HepG2 (cell line): ENCODE data around the gene LAMA1. TPM values are rescaled to one million over a fixed set of nuclear protein-coding genes. Genes with fewer than 3 reads are reported as not detected.

ENCODE experiments used
- ATAC-seq: fragments of 200-7000 bp; cut with Tn5 transposase; 3 replicates; pipeline ENCODE4 v1.9.1; 2020; ENCODE audit warnings: mild to moderate bottlenecking, moderate library complexity
- BruUV-seq: library from RNA; stranded (reverse); fragments of 400-500 nt; replicated peaks from 2 replicates; lab custom pipeline; 2021; lab: Mats Ljungman, UMichigan
- CTCF ChIA-PET: fragments of 300-600 bp; formaldehyde crosslinking; extraction: SDS; loops from one replicate; lab custom pipeline; 2021; ENCODE audit warnings: low total read pairs, inconsistent platforms, low intra/inter-chr PET ratio; lab: Yijun Ruan, JAX
- POLR2A ChIA-PET: fragments of 350-600 bp; sonication (Branson Sonifier 250); formaldehyde crosslinking; loops from one replicate; lab custom pipeline; 2020; ENCODE audit warnings: antibody characterized with exemption, inconsistent platforms; lab: Yijun Ruan, JAX
- DNase-seq: peaks from one replicate; pipeline ENCODE4 v3.0.0-alpha.2; 2015; ENCODE audit warnings: low spot score
- FAIRE-seq: peaks from 3 replicates; lab custom pipeline; 2011; peaks lifted over from hg19 to GRCh38; lab: Jason Lieb, UNC
- H2AFZ ChIP-seq: one replicate; pipeline ENCODE4 v1.6.1; 2011; ENCODE audit warnings: low read length, inconsistent platforms
- H3K27ac ChIP-seq: fragments of 300-600 bp; 3 replicates; pipeline ENCODE4 v1.8.0; 2011; ENCODE audit warnings: mixed run types, mild to moderate bottlenecking, mixed read lengths, low read length, inconsistent platforms; ENCODE audit not compliant: insufficient read depth; ENCODE audit errors: extremely low read length
- H3K27me3 ChIP-seq, 2 experiments: fragments of 200-600 bp in 1 of 2; 2 replicates in 1 of 2; 3 replicates in 1 of 2; pipeline versions ENCODE4 v1.6.0 to v1.8.0; 2011; ENCODE audit warnings: low read length in 2 of 2, mild to moderate bottlenecking in 2 of 2, moderate library complexity in 2 of 2, inconsistent platforms in 1 of 2; ENCODE audit not compliant: insufficient read depth in 2 of 2, control insufficient read depth in 1 of 2
- H3K36me3 ChIP-seq, 2 experiments: fragments of 200-600 bp in 1 of 2; replicated peaks in 1 of 2; 2 replicates in 1 of 2; 3 replicates in 1 of 2; pipeline versions ENCODE4 v1.5.1 to v1.8.0; 2011; ENCODE audit warnings: low read length in 2 of 2, inconsistent platforms in 1 of 2; ENCODE audit not compliant: insufficient read depth in 2 of 2, control insufficient read depth in 1 of 2
- H3K4me1 ChIP-seq: 2 replicates; pipeline ENCODE4 v1.5.1; 2012; ENCODE audit warnings: low read length, inconsistent platforms; ENCODE audit not compliant: insufficient read depth
- H3K4me2 ChIP-seq: 2 replicates; pipeline ENCODE4 v1.6.0; 2011; ENCODE audit warnings: low read depth, low read length, inconsistent platforms
- H3K4me3 ChIP-seq, 3 experiments: fragments of 200-600 bp in 1 of 3; sonication (generic), shearing (Covaris generic) in 1 of 3; replicated peaks in 1 of 3; 2 replicates each; pipeline ENCODE4 v1.5.1; 2011 to 2016; ENCODE audit warnings: low read length in 3 of 3, inconsistent platforms in 2 of 3, low read depth in 2 of 3, mild to moderate bottlenecking in 2 of 3, control low read depth in 1 of 3, mixed read lengths in 1 of 3; ENCODE audit not compliant: insufficient read depth in 1 of 3
- H3K79me2 ChIP-seq: one replicate; pipeline ENCODE4 v1.6.1; 2011; ENCODE audit warnings: low read length, inconsistent platforms; ENCODE audit not compliant: insufficient read depth
- H3K9ac ChIP-seq: 2 replicates; pipeline ENCODE4 v1.6.0; 2011; ENCODE audit warnings: mild to moderate bottlenecking, low read depth, low read length, inconsistent platforms; ENCODE audit not compliant: insufficient read depth
- H3K9me3 ChIP-seq: 2 replicates; pipeline ENCODE4 v1.5.1; 2012; ENCODE audit warnings: mild to moderate bottlenecking, low read length
- H4K20me1 ChIP-seq: 2 replicates; pipeline ENCODE4 v1.6.0; 2011; ENCODE audit warnings: inconsistent platforms, mild to moderate bottlenecking, low read length, moderate library complexity; ENCODE audit not compliant: insufficient read depth
- HDAC6 ChIP-seq: fragments of 200-600 bp; sonication (generic); IDR thresholded peaks from 2 replicates; pipeline ENCODE4 v1.7.0; 2017; ENCODE audit warnings: mild to moderate bottlenecking, antibody characterized with exemption, low read length, low read depth
- HMGA1 ChIP-seq: sonication (generic); formaldehyde crosslinking; conservative IDR thresholded peaks from 2 replicates; pipeline ENCODE4 v1.4.0; 2020; ENCODE audit warnings: missing genetic modification reagents
- ZKSCAN1 ChIP-seq: fragments of 150-350 bp; IDR thresholded peaks from 2 replicates; pipeline ENCODE4 v1.6.1; 2014; ENCODE audit warnings: low read length
- WGBS: methylation state at CpG from one replicate; pipeline ENCODE4 v1.1.6; 2017; ENCODE audit warnings: low lambda C conversion rate; 5-methylcytosine and 5-hydroxymethylcytosine counted together
- in situ Hi-C: cut with HindIII; loops from 2 replicates; pipeline ENCODE4 v1.10.0; 2017; ENCODE audit warnings: low pct_unique_long_range_greater_than_20kb; ENCODE audit not compliant: extremely low pct_ligation_motif_present
- intact Hi-C: fragments of 100-400 bp; cut with micrococcal nuclease; formaldehyde crosslinking; loops from one replicate; pipeline ENCODE4 v1.10.0; 2022; ENCODE audit not compliant: unreplicated experiment
- polyA plus RNA-seq, 8 experiments: library from polyadenylated mRNA; depleted of rRNA in 3 of 8; stranded (reverse) in 7 of 8; unstranded in 1 of 8; fragments of >200 nt; fragmentation: Illumina TruSeq in 4 of 8; extraction: Trizol in 4 of 8; gene quantifications; 2 replicates each; pipeline versions ENCODE4 v1.2.1 to v1.2.3, GENCODE V29; 2011 to 2016; ENCODE audit warnings: low read depth in 4 of 8, missing spikeins in 1 of 8, mixed read lengths in 1 of 8; ENCODE audit not compliant: insufficient read depth in 1 of 8
- total RNA-seq, 5 experiments: library from RNA; depleted of rRNA; stranded (reverse); fragments of >200 nt; fragmentation: Illumina TruSeq; extraction: Trizol; gene quantifications; 2 replicates each; pipeline ENCODE4 v1.2.3, GENCODE V29; 2016; ENCODE audit warnings: low read depth in 1 of 5
- TF ChIP-seq, protein P1 (sequence below): sonication (generic); formaldehyde crosslinking; conservative IDR thresholded peaks from 2 replicates; pipeline ENCODE4 v1.4.0; 2020; ENCODE audit warnings: missing genetic modification reagents
- TF ChIP-seq, protein P2 (sequence below): sonication (generic); formaldehyde crosslinking; IDR thresholded peaks from 2 replicates; pipeline ENCODE4 v1.5.1; 2020; ENCODE audit warnings: mild to moderate bottlenecking, missing genetic modification reagents, moderate library complexity
- TF ChIP-seq, protein P3 (sequence below): sonication (generic); formaldehyde crosslinking; IDR thresholded peaks from 2 replicates; pipeline ENCODE4 v1.8.0; 2022; ENCODE audit warnings: mild to moderate bottlenecking, missing genetic modification reagents; ENCODE audit not compliant: insufficient replicate concordance
- TF ChIP-seq, protein P4 (sequence below): sonication (generic); formaldehyde crosslinking; IDR thresholded peaks from 2 replicates; pipeline ENCODE4 v1.4.0; 2020; ENCODE audit warnings: mild to moderate bottlenecking, missing genetic modification reagents

LAMA1 gene
- total and polyA plus RNA-seq, 2 of the 13 experiments (the other 11 are each of a cell fraction or from before 2014, with no cell fraction given), result 0.05 to 0.44 TPM

DNA sequence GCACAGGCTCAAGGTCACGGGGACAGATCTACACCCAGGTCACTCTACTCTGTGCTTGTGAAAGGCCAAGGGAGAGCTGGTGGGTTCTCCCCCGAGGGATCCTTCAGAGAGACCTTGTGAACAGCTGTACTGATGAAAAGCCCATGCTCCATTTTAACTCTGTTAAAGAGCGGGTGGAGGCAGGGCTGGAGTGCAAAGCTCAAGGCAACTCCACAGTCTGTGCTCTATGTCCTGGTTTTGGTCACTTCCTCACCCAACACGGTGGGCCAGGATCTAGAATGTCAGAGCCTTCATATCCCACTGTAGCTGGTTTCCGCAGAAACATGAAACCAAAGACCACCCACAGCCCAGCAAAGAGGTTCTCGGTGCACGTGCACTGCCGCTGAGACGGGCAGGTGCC, 177.1 kb downstream of the LAMA1 start:
- no peak for FAIRE-seq
- in situ Hi-C loops, result no loop called here
- no peaks in the 10 kb centered on the region for H3K27me3 ChIP-seq
- no peaks in the 10 kb centered on the region for H3K9me3 ChIP-seq
- DNase-seq, result no peak
- H3K4me1 ChIP-seq, result peaks cover 27% of the 10 kb centered on the region
- ChIA-PET CTCF (no interaction called here), POLR2A (no interaction called here)
- 44% methylated on average over 8 of the region's 9 CpGs for WGBS
- intact Hi-C loops, result no loop called here
- no peaks in the 10 kb centered on the region for H3K79me2 ChIP-seq
- H3K36me3 ChIP-seq, result no peaks in the 10 kb centered on the region
- peak overlapping the region; percentile 34 for H2AFZ ChIP-seq
- peak; percentile 74 for ATAC-seq
- H3K9ac ChIP-seq, result no peak overlapping the region
- peak overlapping the region; percentile 22 for H3K4me2 ChIP-seq
- peak overlapping the region; percentile 25 for H3K27ac ChIP-seq
- H3K4me3 ChIP-seq, result no peak overlapping the region
- BruUV-seq, result no TSS peak
- H4K20me1 ChIP-seq, result no peaks in the 10 kb centered on the region
- TF ChIP-seq, protein P1, sequence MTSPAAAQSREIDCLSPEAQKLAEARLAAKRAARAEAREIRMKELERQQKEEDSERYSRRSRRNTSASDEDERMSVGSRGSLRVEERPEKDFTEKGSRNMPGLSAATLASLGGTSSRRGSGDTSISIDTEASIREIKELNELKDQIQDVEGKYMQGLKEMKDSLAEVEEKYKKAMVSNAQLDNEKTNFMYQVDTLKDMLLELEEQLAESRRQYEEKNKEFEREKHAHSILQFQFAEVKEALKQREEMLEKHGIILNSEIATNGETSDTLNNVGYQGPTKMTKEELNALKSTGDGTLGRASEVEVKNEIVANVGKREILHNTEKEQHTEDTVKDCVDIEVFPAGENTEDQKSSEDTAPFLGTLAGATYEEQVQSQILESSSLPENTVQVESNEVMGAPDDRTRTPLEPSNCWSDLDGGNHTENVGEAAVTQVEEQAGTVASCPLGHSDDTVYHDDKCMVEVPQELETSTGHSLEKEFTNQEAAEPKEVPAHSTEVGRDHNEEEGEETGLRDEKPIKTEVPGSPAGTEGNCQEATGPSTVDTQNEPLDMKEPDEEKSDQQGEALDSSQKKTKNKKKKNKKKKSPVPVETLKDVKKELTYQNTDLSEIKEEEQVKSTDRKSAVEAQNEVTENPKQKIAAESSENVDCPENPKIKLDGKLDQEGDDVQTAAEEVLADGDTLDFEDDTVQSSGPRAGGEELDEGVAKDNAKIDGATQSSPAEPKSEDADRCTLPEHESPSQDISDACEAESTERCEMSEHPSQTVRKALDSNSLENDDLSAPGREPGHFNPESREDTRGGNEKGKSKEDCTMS, result no peak
- TF ChIP-seq HDAC6, result no peak
- TF ChIP-seq, protein P2, sequence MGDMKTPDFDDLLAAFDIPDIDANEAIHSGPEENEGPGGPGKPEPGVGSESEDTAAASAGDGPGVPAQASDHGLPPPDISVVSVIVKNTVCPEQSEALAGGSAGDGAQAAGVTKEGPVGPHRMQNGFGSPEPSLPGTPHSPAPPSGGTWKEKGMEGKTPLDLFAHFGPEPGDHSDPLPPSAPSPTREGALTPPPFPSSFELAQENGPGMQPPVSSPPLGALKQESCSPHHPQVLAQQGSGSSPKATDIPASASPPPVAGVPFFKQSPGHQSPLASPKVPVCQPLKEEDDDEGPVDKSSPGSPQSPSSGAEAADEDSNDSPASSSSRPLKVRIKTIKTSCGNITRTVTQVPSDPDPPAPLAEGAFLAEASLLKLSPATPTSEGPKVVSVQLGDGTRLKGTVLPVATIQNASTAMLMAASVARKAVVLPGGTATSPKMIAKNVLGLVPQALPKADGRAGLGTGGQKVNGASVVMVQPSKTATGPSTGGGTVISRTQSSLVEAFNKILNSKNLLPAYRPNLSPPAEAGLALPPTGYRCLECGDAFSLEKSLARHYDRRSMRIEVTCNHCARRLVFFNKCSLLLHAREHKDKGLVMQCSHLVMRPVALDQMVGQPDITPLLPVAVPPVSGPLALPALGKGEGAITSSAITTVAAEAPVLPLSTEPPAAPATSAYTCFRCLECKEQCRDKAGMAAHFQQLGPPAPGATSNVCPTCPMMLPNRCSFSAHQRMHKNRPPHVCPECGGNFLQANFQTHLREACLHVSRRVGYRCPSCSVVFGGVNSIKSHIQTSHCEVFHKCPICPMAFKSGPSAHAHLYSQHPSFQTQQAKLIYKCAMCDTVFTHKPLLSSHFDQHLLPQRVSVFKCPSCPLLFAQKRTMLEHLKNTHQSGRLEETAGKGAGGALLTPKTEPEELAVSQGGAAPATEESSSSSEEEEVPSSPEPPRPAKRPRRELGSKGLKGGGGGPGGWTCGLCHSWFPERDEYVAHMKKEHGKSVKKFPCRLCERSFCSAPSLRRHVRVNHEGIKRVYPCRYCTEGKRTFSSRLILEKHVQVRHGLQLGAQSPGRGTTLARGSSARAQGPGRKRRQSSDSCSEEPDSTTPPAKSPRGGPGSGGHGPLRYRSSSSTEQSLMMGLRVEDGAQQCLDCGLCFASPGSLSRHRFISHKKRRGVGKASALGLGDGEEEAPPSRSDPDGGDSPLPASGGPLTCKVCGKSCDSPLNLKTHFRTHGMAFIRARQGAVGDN (CRISPR knock-in tag), result peak; percentile 50
- TF ChIP-seq, protein P3, sequence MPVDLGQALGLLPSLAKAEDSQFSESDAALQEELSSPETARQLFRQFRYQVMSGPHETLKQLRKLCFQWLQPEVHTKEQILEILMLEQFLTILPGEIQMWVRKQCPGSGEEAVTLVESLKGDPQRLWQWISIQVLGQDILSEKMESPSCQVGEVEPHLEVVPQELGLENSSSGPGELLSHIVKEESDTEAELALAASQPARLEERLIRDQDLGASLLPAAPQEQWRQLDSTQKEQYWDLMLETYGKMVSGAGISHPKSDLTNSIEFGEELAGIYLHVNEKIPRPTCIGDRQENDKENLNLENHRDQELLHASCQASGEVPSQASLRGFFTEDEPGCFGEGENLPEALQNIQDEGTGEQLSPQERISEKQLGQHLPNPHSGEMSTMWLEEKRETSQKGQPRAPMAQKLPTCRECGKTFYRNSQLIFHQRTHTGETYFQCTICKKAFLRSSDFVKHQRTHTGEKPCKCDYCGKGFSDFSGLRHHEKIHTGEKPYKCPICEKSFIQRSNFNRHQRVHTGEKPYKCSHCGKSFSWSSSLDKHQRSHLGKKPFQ (CRISPR knock-in tag), result peak; percentile 24
- no peak for TF ChIP-seq HMGA1
- no peak for TF ChIP-seq ZKSCAN1
- TF ChIP-seq, protein P4, sequence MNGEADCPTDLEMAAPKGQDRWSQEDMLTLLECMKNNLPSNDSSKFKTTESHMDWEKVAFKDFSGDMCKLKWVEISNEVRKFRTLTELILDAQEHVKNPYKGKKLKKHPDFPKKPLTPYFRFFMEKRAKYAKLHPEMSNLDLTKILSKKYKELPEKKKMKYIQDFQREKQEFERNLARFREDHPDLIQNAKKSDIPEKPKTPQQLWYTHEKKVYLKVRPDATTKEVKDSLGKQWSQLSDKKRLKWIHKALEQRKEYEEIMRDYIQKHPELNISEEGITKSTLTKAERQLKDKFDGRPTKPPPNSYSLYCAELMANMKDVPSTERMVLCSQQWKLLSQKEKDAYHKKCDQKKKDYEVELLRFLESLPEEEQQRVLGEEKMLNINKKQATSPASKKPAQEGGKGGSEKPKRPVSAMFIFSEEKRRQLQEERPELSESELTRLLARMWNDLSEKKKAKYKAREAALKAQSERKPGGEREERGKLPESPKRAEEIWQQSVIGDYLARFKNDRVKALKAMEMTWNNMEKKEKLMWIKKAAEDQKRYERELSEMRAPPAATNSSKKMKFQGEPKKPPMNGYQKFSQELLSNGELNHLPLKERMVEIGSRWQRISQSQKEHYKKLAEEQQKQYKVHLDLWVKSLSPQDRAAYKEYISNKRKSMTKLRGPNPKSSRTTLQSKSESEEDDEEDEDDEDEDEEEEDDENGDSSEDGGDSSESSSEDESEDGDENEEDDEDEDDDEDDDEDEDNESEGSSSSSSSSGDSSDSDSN (CRISPR knock-in tag), result no peak
